NCI-H526 treated with DMSO at 0.1 percent for 48 hours (cell line): ENCODE data around the gene SLC52A3.
A peak's percentile ranks its signal among the peaks of the same experiment; 100 is the strongest.
"Not testable (repeated sequence)": the region's sequence is repeated elsewhere in the genome, so short reads cannot be mapped to it uniquely, and the experiment has no call there.

Experiments used
- DNase-seq: peaks from one replicate; lab custom pipeline; 2025; lab: John Stamatoyannopoulos, UW

The SLC52A3 gene

DNA sequence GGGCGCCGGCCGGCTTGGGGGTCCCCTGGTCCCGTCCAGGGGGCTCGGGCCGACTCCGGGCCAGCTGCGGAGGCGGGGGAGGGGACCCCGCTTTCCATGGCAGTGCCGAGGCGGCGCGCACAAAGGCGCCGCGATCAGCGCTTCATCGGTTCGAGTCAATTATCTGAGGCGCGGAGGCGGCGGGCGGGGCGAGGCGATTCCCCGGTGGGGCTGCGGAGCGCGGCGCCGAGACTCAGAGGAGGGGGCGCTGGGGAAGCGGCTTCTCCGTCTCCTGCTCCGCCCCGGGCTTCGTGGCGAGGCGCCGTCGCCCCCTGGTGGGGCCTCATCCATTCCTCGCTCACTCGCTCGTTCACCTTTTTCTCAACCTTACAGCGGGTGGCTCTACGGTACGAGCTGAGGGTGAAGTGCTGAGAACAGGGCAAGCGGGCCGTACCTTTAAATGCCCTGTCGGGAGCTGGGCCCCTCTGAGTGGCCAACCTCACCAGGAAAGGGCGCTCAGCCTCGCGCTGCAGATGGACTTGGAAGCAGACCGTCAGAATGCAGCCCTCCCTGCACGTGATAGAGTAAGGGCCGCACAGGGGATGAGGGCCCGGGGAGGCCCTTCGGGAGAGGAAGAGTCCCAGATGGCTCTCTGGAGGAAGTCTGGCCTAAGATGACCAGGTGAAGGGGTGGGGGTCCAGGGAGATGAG lies 39.9 kb downstream of the SLC52A3 start:
- DNase-seq = peak; percentile 77

- DNase-seq = no peak
Measured at GRCh38 chr20:726160-726559, 42.1 kb downstream of the SLC52A3 start.

DNA sequence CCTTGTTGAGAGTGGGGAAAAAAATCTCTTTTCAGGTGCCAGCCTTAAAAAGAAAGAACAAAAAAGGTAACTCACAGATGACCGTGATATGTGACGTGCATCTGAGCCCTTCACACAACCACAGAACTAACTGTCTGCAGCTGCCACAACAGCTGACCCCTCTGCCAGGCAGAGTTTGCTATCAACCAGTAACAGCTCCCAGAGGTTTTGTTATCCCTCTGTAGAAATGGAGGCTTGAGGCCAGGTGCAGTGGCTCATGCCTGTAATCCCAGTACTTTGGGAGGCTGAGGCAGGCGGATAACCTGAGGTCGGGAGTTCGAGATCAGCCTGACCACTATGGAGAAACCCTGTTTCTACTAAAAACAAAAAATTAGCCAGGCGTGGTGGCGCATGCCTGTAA lies 42.8 kb downstream of the SLC52A3 start:
- no peak for DNase-seq

- not testable (repeated sequence) for DNase-seq
Measured at GRCh38 chr20:724797-725196, 43.5 kb downstream of the SLC52A3 start.

DNA sequence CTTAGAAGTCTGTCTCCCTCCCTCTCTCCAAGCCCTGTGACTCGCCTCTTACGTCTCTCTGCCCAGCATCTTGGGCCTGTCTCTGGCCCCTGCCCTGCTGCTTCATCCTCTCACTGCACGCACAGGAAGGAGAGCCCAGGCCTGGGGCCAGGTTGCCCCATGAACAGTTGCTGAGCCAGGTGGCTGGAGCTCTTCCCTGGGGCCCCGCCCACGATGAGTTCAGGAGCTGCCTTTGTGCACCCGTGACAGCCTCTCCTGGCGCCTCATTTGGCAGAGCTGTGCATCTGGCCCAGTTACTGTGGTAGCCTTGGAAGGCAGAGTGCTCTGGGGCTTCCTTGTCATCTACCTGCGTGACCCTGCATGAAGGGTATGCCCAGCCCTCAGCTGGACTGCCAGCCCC lies 44.5 kb downstream of the SLC52A3 start:
- peak; percentile 48 for DNase-seq

DNA sequence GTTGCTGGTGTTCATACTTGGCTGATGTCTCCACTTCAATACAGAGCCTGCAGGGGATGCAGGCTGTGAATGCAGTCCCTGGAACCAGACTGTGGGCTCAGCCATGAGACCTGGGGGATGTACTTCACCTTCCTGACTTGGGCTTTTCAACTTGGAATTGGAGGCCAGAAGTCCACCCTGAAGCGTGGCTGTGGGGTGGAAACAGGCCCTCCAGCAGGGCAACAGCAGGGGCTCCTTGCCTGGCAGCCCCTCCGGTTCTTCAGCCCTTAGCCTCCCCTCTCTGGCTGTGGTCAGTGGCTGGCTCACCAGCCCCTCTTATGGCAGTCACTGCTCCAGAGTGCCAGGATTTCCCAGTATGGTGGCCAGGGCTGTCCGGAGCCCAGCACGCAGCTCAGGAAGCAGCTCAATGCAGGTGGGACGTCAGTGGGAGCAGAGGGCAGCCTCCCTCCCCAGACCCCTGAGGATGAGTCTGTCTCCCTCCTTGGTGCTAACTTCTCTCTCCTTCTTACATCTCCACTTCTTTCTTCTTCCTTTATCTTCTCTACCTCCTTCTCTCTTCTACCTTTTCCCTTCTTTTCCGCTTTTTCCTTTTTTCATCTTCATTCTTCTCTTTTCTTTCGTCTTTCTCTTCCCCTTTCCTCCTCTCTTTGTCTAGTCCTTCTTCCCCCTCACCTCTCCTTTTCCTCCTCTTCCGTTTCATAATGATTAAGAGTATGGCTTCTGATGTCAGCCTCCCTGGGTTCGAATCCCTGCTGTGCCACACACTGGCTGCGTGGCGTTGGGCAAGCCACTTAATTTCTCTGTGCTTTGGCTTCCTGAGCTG lies 45.3 kb downstream of the SLC52A3 start:
- no peak for DNase-seq

GRCh38 chr20:721876-722275 lies 46.4 kb downstream of the SLC52A3 start:
- DNase-seq = no peak

GRCh38 chr20:719816-720215 lies 48.5 kb downstream of the SLC52A3 start:
- DNase-seq = no peak

GRCh38 chr20:719068-719467 lies 49.2 kb downstream of the SLC52A3 start:
- no peak for DNase-seq

DNA sequence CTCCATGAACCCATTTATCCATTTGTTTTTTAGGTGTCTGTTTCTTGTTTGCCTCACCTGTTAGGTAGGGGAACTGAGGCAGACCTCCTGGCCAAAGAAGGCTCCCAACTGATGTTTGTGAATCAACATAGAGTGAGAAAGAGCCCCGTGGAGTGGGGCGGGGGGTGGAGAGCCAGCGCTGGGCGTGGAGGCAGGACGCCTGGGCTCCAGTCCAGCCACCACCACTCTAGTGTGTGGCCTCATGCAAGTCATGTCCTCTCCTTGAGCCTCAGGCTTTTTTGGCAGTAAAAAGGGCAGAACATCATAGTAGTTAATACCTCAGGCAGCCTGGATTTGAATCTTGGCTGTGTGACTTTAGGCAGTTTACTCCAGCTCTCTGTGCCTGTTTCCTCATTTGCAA lies 50.5 kb downstream of the SLC52A3 start:
- no peak for DNase-seq

DNA sequence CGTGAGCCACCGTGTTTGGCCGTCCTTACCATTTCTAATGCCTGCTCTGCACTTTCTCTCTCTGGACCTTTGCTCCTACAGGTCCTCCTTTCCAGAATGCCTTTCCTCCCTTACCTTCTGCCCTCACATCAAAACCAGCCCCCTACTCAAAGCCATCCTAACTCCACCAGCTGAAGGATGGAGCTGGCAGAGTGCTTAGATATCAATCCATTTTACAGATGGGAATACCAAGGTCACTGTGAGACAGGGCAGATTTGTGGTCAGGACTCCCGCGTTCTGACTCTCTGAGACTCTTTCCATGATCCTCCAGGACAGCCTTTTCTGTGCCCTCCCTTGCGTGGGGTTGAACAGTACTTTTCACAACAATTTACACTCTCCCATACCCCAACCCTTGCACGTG lies 51.0 kb downstream of the SLC52A3 start:
- no peak for DNase-seq

DNA sequence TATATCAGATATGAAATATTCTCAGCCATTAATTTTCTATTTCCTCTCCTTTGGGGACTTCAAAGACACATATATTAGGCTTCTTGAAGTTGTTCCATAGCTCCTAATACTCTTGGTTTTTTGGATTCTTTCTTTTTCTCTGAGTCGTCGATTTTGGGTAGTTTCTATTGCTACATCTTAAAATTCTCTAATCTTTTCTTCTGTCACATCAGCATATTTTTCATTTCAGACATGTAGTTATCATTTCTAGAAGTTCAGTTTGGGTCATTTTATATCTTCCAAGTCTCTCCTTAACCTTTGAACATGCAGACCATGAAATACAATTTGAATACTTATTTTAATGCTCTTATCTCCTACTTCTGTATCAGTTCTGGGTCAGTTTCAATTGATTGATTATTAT lies 53.8 kb downstream of the SLC52A3 start:
- DNase-seq = no peak

DNA sequence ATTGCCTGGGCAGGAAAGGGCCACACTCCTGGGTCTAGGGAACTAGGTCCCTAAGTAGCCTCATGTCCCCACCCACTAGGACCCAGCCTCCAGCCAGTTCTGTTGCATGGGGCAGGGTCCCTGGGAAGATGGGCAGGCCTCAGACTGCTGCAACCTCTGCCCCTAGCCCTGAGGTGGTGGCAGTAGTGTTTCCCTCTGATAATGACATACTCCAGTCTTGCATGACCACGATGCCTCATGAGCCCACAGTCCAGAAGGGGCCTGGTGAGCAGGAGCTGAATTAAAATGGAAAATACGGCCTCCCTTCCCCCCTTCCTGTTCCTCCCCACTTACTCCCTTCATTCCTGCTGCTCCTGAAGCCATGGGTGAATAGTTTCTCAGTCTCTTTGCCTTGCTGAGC lies 56.7 kb downstream of the SLC52A3 start:
- DNase-seq = no peak

DNA sequence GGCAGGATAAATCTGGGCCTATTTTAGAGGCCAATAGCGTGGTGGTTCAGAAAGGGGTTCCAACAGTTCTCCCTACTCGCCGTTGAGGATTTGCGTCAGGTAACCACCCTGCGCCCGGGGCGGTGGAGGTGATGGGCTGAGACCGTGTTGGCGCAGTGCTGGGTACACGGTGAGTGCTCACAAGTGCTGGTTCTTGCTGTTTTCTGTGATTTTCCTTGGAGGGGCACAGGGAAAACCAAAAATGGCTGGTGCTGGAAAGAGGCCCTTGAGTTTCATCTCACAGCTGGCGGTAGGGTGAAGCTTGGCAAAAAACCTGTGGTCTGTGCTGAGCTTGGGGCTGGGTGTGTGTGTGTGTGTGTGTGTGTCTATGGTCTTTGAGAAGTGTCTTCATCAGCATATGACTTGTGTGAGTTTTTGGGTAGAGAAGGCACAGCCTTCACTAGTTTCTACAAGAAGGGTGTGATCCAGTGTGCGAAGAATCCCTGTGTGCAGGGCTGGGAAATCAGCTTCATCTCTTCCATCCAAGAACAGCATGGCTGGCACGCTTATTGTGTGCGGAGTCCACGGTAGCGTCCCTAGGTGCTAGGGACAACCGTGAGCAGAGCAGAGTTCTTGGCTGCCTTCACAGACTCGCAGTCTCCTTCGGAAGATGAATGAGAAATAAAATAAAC lies 57.4 kb downstream of the SLC52A3 start:
- no peak for DNase-seq
